NCI-H82 (cell line): ENCODE data around the gene RASAL1.
A peak's percentile ranks its signal among the peaks of the same experiment; 100 is the strongest.

Experiments used
- DNase-seq: peaks from one replicate; lab custom pipeline; 2025; lab: John Stamatoyannopoulos, UW

The RASAL1 gene

GRCh38 chr12:113115455-113116126 is 20.0 kb downstream of the RASAL1 start:
- DNase-seq, result no peak

DNA sequence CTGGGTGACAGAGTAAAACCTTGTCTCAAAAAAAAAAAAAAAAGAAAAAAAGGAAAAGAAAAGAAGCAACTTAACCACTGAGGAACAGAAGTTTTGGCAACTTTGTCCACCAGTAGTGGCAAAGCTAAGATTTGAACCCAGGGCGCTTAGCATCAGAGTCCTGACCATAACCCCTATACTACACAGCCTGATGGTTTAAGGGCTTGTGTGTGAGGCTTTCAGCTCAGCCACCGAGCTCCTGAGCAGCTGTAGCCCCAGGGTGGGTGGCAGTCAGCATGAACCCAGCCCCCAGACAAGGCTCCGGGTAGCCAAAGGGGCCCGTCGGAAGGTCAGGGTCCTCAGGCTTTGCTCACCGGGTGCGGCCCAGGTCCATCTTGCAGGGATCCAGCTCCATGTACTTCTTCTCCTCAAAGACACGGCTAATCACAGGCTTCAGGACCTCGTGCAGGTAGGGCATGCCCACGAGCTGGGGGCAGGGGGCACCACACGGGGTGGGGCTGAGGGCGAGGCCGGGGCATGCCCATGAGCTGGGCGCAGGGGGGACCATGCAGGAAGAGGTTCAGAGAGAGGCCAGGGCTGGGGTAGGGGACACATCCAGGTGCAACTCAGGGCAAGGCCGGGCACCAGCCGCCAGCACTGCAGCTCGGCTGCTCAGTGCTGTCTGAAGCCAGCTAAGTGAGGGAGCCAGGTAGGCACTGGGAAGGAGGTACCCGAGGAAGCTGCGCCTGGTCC is 20.9 kb downstream of the RASAL1 start:
- no peak for DNase-seq

- no peak for DNase-seq
Observed at GRCh38 chr12:113113397-113113796, 22.2 kb downstream of the RASAL1 start.

DNA sequence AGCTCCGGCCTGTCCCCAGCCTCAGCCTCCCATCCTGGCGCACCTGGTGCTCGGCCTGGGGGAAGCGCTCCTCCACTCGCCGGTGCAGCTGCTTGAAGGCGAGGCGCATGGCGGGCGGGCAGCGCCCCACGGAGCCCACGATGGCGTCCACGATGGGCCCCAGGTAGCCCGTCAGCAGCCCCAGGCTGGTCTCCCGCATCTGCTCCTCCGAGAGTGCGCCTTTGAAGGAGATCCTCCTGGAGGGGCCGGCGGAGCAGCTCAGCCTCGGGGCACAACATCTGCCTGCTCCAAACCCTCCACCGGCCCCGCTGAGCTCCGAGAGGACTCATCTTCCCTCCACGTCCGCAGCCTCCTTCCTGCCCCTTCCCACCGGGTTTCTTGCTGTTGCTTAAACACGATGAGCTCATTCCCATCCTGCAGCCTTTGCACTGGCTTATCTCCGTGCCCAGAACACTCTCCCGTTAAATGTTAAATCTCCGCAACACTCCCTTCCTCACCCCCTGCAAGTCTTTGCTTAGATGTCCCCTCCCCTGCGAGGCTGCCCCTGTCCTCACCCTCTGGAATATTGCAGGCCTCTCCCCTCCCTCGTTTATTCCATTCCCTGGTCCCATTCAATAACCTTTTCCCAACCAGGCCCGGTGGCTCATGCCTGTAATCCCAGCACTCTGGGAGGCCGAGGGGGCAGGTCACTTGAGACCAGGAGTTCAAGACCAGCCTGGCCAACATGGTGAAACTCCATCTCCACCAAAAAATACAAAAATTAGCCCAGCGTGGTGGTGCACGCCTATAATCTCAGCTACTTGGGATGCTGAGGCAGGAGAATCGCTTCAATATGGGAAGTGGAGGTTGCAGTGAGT is 23.3 kb downstream of the RASAL1 start:
- no peak for DNase-seq

DNA sequence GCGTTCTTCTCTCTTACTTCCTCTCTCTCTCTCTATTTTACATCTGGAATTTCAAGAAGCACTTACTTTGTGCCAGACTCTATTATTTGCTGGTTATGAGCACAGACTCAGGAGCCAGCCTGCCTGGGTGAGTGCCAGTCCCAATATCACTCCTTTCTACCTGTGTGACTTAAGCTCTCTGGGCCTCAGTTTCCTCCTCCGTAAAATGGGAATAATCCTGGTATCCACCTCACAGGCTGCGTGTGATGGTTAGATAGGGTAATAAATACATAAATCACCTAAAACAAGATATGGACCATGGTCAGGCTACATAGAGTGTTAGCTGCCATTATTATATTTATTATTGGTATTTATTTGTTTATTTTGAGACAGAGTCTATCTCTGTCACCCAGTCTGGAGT is 24.3 kb downstream of the RASAL1 start:
- no peak for DNase-seq

GRCh38 chr12:113109872-113110599 is 25.5 kb downstream of the RASAL1 start:
- no peak for DNase-seq

DNA sequence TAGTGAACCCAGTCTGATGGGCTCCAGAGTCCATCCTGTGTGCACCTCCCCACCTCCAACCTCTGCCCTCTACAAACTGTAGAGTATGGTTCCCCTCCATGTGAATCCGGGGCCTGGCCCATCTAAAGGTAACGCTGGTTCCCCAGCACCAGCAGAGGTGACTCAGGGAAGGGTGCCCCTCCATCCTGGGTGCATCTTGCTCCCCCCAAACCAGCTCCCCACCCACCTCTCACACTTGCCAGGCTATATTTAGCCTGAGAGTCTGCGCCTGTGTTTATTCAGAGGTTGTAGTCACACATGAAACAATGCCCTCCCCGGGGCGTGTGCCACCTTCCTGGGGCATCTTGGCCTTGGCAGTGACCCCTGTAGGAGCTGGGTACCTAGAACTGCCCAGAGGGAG is 26.2 kb downstream of the RASAL1 start:
- DNase-seq, result no peak

DNA sequence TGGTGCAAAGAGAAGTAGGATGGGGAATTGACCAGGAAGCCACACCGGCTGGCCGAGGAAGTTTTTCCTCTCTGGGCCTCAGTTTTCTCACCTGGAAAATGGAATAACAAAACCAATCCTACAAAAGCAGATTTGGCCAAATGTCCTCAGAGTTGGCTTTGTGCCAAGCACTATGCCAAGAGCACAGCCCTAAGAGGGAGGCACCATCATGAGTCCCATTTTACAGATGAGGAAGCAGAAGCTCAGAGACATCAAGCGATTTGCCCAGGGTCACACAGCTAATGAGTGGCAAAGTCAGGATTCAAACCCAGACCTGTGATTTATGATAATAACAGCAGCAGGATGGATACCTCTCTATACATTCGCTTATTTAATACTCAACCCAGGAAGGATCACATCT is 27.3 kb downstream of the RASAL1 start:
- DNase-seq, result no peak

GRCh38 chr12:113106361-113106760 is 29.2 kb downstream of the RASAL1 start:
- DNase-seq, result no peak

- DNase-seq, result no peak
Observed at GRCh38 chr12:113105606-113106271, 29.8 kb downstream of the RASAL1 start.

- no peak for DNase-seq
Observed at GRCh38 chr12:113104953-113105510, 30.5 kb downstream of the RASAL1 start.

DNA sequence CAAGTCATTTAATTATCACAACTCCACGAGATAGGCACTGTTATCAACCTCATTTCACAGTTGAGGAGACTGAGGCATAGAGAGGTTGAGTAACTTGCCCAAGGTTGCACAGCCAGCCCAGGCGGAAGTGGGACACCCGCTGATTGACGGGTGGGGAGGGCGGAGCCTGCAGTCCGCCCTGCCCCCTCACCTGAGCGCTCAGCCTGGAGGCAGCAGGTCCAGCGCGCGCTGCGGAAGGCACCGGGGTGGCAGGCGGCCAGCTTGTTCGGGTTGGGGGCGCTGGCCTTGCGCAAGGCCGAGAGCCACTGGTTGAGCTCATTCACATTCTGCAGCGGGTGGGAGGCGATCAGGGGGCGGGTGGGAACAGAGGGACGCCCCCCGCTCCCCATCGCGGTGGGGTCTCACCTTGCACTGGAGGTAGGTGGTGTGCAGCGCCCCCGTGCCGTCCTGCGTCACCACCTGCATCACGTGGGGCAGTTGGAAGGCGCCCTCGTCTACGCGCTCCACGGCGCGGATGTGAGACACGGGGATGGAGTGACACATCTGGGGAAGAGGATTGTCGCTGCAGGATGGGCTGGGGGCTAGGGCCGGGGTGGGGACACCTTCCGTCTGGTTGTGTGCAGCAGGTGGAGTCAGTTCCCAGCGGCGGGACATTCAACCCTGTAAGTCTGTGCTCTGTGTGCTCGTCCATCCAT is 31.7 kb downstream of the RASAL1 start:
- DNase-seq, result peak; percentile 51

GRCh38 chr12:113102811-113103210 is 32.8 kb downstream of the RASAL1 start:
- no peak for DNase-seq

GRCh38 chr12:113101751-113102150 is 33.8 kb downstream of the RASAL1 start:
- no peak for DNase-seq

DNA sequence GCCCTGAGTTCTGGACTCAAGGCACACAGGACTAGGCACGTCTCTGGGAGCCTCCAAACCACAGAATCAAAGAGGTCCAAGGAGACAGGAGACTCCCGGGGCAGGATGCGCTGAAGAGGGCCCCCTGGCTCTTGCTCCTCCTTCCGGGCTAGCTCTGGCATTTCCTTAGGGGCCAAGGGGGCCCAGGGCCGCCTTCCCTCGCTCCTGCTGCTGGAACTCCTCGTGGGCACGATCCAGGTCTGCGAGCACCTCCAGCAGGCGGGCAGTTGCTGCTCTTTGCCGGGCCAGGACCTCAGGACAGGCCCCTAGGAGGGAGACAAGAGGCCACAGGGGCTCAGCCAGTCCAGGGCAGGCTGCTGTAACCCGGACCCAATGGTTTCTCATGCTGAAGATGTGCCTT is 35.8 kb downstream of the RASAL1 start:
- DNase-seq, result no peak

- DNase-seq, result no peak
Observed at GRCh38 chr12:113099364-113099763, 36.2 kb downstream of the RASAL1 start.

DNA sequence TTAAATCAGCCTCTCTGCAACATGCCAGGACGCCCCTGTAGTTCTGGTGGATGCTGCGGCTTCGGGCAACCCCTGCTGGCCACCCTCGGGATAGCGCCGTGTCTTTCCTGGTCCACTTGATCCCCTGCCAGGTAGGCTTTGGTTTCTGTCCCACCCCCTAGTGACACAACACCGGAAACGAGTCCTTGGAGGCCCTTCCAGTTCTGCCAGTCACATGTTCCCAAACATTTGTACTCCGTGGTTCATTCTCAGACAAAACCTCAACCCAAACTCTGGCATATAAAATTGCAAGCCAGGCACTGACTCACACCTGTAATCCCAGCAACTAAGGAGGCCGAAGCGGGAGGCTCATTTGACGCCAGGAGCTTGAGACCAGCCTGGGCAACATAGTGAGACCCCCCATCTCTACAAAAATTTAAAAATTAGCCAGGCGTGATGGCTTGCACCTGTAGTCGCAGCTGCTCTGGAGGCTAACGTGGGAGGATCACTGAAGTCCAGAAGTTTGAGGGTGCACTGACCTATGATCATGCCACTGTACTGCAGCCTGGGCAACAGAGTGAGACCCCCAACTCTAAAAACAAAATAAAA is 37.0 kb downstream of the RASAL1 start:
- peak; percentile 85 for DNase-seq

- DNase-seq, result no peak
Observed at GRCh38 chr12:113097716-113098440, 37.7 kb downstream of the RASAL1 start.

DNA sequence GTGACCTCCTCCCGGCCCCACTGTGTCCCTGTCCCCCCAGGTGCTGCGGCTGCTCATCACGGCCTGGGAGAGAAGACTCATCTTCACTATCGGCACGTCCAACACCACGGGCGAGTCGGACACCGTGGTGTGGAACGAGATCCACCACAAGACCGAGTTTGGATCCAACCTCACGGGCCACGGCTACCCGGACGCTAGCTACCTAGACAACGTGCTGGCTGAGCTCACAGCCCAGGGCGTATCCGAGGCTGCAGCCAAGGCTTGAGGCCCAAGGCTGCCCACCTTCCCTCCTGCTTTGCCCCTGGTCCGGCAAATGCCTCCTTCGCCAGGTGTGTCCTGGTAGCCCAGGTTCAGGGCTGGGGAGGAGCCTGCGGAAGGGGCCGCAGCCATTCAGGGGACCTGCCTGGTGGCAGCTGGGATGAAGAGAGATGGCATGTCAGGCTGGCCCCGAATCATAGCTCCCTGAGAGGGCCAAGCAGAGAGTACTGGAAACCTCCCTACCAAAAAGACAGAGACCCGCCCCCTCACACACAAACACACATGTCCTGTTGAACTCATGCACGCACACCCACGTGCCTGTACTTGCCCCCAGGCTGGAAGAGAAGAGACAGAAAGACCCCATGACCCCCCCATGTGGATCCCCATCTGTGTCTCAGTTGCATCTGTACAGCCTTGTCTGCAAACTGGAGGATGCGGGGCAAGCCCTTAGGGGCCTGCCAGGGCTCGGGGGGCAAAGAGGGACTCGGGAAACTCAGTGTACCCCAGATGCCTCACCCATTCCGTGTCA is 38.7 kb downstream of the RASAL1 start:
- DNase-seq, result no peak
